Measurements from ENCODE around the gene TSBP1. TPM values are rescaled to one million over a fixed set of nuclear protein-coding genes. Genes with fewer than 3 reads are reported as not detected.

TSBP1 gene
- total RNA-seq, 1 donor from 2014 or later: not detected

GRCh38 chr6:32387589-32388340 lies 16.1 kb upstream of the TSBP1 start:
- H3K36me3 Mint-ChIP-seq (ENCODE audit: insufficient read depth): no peaks in the 10 kb centered on the region
- H3K9me3 Mint-ChIP-seq (ENCODE audit: low read depth): no peaks in the 10 kb centered on the region
- no peak overlapping the region for H3K27ac Mint-ChIP-seq
- no peak for TF ChIP-seq CTCF (IDR thresholded peaks at IDR 0.05; ENCODE audit: unreplicated experiment)
- DNase-seq (ENCODE audit: low spot score, unreplicated experiment): no peak
- H3K4me1 Mint-ChIP-seq (ENCODE audit: low read depth): peaks cover 7% of the 10 kb centered on the region
- peaks cover 3% of the 10 kb centered on the region for H3K27me3 Mint-ChIP-seq
- no peak overlapping the region for H3K4me3 Mint-ChIP-seq (ENCODE audit: low read depth)

- peaks cover 3% of the 10 kb centered on the region for H3K27me3 Mint-ChIP-seq
- DNase-seq (ENCODE audit: low spot score, unreplicated experiment): no peak
- no peak for TF ChIP-seq CTCF (IDR thresholded peaks at IDR 0.05; ENCODE audit: unreplicated experiment)
- no peak overlapping the region for H3K4me3 Mint-ChIP-seq (ENCODE audit: low read depth)
- H3K27ac Mint-ChIP-seq: no peak overlapping the region
- H3K4me1 Mint-ChIP-seq (ENCODE audit: low read depth): peaks cover 7% of the 10 kb centered on the region
- no peaks in the 10 kb centered on the region for H3K9me3 Mint-ChIP-seq (ENCODE audit: low read depth)
- no peaks in the 10 kb centered on the region for H3K36me3 Mint-ChIP-seq (ENCODE audit: insufficient read depth)
Measured at GRCh38 chr6:32386040-32386439, 14.3 kb upstream of the TSBP1 start.

- H3K27me3 Mint-ChIP-seq: peaks cover 3% of the 10 kb centered on the region
- no peak overlapping the region for H3K27ac Mint-ChIP-seq
- H3K36me3 Mint-ChIP-seq (ENCODE audit: insufficient read depth): no peaks in the 10 kb centered on the region
- H3K4me3 Mint-ChIP-seq (ENCODE audit: low read depth): no peak overlapping the region
- peaks cover 6% of the 10 kb centered on the region for H3K4me1 Mint-ChIP-seq (ENCODE audit: low read depth)
- no peak for DNase-seq (ENCODE audit: low spot score, unreplicated experiment)
- TF ChIP-seq CTCF (IDR thresholded peaks at IDR 0.05; ENCODE audit: unreplicated experiment): no peak
- H3K9me3 Mint-ChIP-seq (ENCODE audit: low read depth): no peaks in the 10 kb centered on the region
Measured at GRCh38 chr6:32382757-32383420, 11.2 kb upstream of the TSBP1 start.

- Mint-ChIP-seq H3K27ac (no peak overlapping the region), H3K36me3 (ENCODE audit: insufficient read depth) (no peaks in the 10 kb centered on the region), H3K9me3 (ENCODE audit: low read depth) (no peaks in the 10 kb centered on the region), H3K4me1 (ENCODE audit: low read depth) (peaks cover 16% of the 10 kb centered on the region), H3K4me3 (ENCODE audit: low read depth) (no peak overlapping the region), H3K27me3 (peaks cover 4% of the 10 kb centered on the region)
- no peak for DNase-seq (ENCODE audit: low spot score, unreplicated experiment)
- TF ChIP-seq CTCF (IDR thresholded peaks at IDR 0.05; ENCODE audit: unreplicated experiment): no peak
Measured at GRCh38 chr6:32379545-32379944, 7.8 kb upstream of the TSBP1 start.

GRCh38 chr6:32375739-32376529 lies 4.2 kb upstream of the TSBP1 start:
- DNase-seq (ENCODE audit: low spot score, unreplicated experiment): no peak
- no peak for TF ChIP-seq CTCF (IDR thresholded peaks at IDR 0.05; ENCODE audit: unreplicated experiment)
- Mint-ChIP-seq H3K27me3 (peaks cover 4% of the 10 kb centered on the region), H3K36me3 (ENCODE audit: insufficient read depth) (no peaks in the 10 kb centered on the region), H3K9me3 (ENCODE audit: low read depth) (peaks cover 3% of the 10 kb centered on the region), H3K4me1 (ENCODE audit: low read depth) (peaks cover 18% of the 10 kb centered on the region), H3K4me3 (ENCODE audit: low read depth) (no peak overlapping the region), H3K27ac (no peak overlapping the region)

Measured in progenitor cell of endocrine pancreas (in vitro differentiated cells).